Endothelial cell (in vitro differentiated cells): ENCODE measurements around the gene CELA3A. TPM values are rescaled to one million over a fixed set of nuclear protein-coding genes. Genes with fewer than 3 reads are reported as not detected.
"Not testable (repeated sequence)": the region's sequence is repeated elsewhere in the genome, so short reads cannot be mapped to it uniquely, and the experiment has no call there.

Source experiments
- DNase-seq: peaks from one replicate; pipeline ENCODE4 v3.0.0; 2021; ENCODE audit warnings: low spot score
- H3K27ac Mint-ChIP-seq: one replicate; pipeline ENCODE4 v1.8.0; 2021; ENCODE audit warnings: mixed read lengths, inconsistent platforms; ENCODE audit not compliant: unreplicated experiment
- H3K27me3 Mint-ChIP-seq: one replicate; pipeline ENCODE4 v1.8.0; 2021; ENCODE audit warnings: mild to moderate bottlenecking, moderate library complexity, mixed read lengths, inconsistent platforms; ENCODE audit not compliant: unreplicated experiment
- H3K36me3 Mint-ChIP-seq: one replicate; pipeline ENCODE4 v1.8.0; 2021; ENCODE audit warnings: mild to moderate bottlenecking, low read depth, mixed read lengths, inconsistent platforms; ENCODE audit not compliant: unreplicated experiment
- H3K4me1 Mint-ChIP-seq: one replicate; pipeline ENCODE4 v1.8.0; 2021; ENCODE audit warnings: mild to moderate bottlenecking, mixed read lengths, inconsistent platforms; ENCODE audit not compliant: unreplicated experiment
- H3K4me3 Mint-ChIP-seq: one replicate; pipeline ENCODE4 v1.8.0; 2021; ENCODE audit warnings: mild to moderate bottlenecking, mixed read lengths, inconsistent platforms; ENCODE audit not compliant: unreplicated experiment
- H3K9me3 Mint-ChIP-seq: one replicate; pipeline ENCODE4 v1.8.0; 2021; ENCODE audit warnings: mixed read lengths, inconsistent platforms; ENCODE audit not compliant: unreplicated experiment
- CTCF ChIP-seq: fragments of 200-600 bp; sonication (generic); IDR thresholded peaks from one replicate; pipeline ENCODE4 v1.5.0; 2021; ENCODE audit warnings: antibody characterized with exemption; ENCODE audit not compliant: unreplicated experiment
- total RNA-seq: library from RNA; stranded (reverse); fragmentation: NEBNext Ultra II Directional; extraction: Animal tissue kit (Norgen Biotek cat#: 25700); gene quantifications from one replicate; pipeline ENCODE4 v1.2.1, GENCODE V29; 2021; ENCODE audit not compliant: unreplicated experiment

The CELA3A gene
- total RNA-seq, 1 donor from 2014 or later = not detected

DNA sequence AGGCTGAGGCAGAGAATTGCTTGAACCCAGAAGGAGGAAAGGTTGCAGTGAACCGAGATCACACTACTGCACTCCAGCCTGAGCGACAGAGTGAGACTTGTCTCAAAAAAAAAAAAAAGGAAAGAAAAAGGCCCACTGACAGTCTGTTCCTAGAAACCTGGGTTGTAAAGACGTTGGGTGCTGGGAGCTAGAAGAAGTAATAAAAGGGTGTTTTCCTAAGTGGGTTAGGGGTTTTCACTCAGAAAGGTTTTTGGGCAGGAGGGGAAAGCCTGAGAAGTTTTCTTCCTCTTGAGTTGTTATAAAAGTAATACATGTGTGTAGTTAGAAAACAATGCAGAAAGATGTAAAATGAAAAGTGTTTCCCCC, 25.4 kb downstream of the CELA3A start:
- Mint-ChIP-seq H3K27me3 (peaks cover 9% of the 10 kb centered on the region), H3K27ac (no peak overlapping the region), H3K4me1 (peaks cover 13% of the 10 kb centered on the region), H3K4me3 (no peak overlapping the region), H3K36me3 (no peaks in the 10 kb centered on the region), H3K9me3 (no peaks in the 10 kb centered on the region)
- no peak for DNase-seq
- TF ChIP-seq CTCF = no peak

- no peaks in the 10 kb centered on the region for H3K9me3 Mint-ChIP-seq
- peaks cover 5% of the 10 kb centered on the region for H3K27me3 Mint-ChIP-seq
- H3K27ac Mint-ChIP-seq = no peak overlapping the region
- H3K4me1 Mint-ChIP-seq = peaks cover 10% of the 10 kb centered on the region
- no peaks in the 10 kb centered on the region for H3K36me3 Mint-ChIP-seq
- DNase-seq = no peak
- H3K4me3 Mint-ChIP-seq = no peak overlapping the region
- TF ChIP-seq CTCF = no peak
These were observed 28.6 kb downstream of the CELA3A start for GRCh38 chr1:22030057-22030456.

DNA sequence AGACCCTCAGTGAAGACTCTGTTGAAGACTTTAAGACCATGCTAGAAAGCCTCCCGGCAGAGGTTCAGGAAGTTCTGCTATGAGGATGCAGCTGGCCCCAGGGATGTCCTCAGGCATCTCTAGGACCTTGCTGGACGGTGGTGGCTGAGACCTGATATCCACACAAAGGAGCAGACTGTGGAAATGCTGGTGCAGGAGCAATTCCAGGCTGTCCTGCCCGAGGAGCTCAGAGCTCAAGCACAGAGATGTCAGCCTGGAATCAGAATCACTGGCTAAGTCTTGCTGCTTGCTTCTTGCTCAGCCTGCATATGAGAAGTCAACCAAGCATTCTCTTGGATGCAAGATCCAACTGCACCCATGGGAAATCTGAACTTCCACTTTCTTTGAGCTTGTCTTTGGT, 29.0 kb downstream of the CELA3A start:
- TF ChIP-seq CTCF = no peak
- DNase-seq = no peak
- Mint-ChIP-seq H3K27ac (no peak overlapping the region), H3K27me3 (peaks cover 5% of the 10 kb centered on the region), H3K36me3 (no peaks in the 10 kb centered on the region), H3K4me3 (no peak overlapping the region), H3K4me1 (peaks cover 6% of the 10 kb centered on the region), H3K9me3 (no peaks in the 10 kb centered on the region)

DNA sequence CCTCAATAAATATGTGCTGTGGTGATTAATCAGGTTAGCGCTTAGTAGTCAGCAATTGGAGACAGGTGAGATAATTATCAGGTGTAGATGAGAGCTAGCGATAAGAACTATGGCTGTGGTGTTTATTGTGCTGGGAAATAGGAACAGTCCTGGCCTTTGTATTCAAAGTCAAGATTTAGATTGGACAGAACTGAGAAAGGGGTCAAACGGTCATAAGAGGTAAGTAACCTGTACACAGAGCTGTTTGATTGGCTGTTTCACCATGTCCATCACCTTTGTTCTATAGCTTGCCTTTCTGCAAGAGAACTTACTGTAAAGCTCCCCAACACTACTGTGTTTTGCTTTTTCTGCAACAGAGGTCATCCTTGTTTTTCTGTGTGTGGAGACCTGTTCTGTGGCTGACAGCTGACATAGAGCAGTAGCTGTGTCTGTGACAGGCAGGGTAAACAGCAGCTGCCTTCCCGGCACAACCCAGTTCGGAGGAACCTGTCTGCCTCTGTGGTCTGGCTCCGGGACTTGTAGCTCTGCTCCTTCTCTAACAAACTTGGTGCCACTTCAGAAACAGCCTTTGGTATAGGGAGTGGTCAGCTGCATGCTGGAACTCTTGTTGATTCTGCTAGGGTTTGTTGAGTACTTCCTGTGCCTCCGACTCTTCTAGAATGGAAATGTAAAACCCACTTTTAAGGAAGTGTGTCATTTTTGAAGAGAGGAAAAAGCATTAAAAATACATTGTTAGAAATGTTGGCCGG, 29.9 kb downstream of the CELA3A start:
- Mint-ChIP-seq H3K27ac (no peak overlapping the region), H3K36me3 (no peaks in the 10 kb centered on the region), H3K27me3 (no peaks in the 10 kb centered on the region), H3K4me3 (no peak overlapping the region), H3K9me3 (no peaks in the 10 kb centered on the region), H3K4me1 (no peaks in the 10 kb centered on the region)
- TF ChIP-seq CTCF = no peak
- DNase-seq = no peak

GRCh38 chr1:22034834-22035233, 33.4 kb downstream of the CELA3A start:
- H3K27ac Mint-ChIP-seq, H3K36me3 Mint-ChIP-seq, H3K9me3 Mint-ChIP-seq, DNase-seq, H3K27me3 Mint-ChIP-seq, H3K4me3 Mint-ChIP-seq, H3K4me1 Mint-ChIP-seq: not testable (repeated sequence)
